ENCODE measurements around the gene SLC6A1. TPM values are rescaled to one million over a fixed set of nuclear protein-coding genes. Genes with fewer than 3 reads are reported as not detected.

Gene SLC6A1
- total RNA-seq, 4 donors from 2014 or later = 0.34 to 0.78 (median 0.46) TPM

- intact Hi-C loops (cut with DNase I) = no loop called here
- TF ChIP-seq POLR2AphosphoS5 (IDR thresholded peaks at IDR 0.05) = no peak
- no peak for TF ChIP-seq EP300 (IDR thresholded peaks at IDR 0.05)
- no peak for TF ChIP-seq CTCF (IDR thresholded peaks at IDR 0.05)
- no peak for TF ChIP-seq POLR2A (IDR thresholded peaks at IDR 0.05; ENCODE audit: low read depth)
- peaks cover 0 to 53% (median 4%) of the 10 kb centered on the region in 4 donors for H3K27me3 ChIP-seq
- H3K9me3 ChIP-seq = no peaks in the 10 kb centered on the region
- no peak overlapping the region for H3K4me3 ChIP-seq
- H3K27ac ChIP-seq (replicated peaks in 1 of 4) = no peak overlapping the region
- H3K36me3 ChIP-seq = no peaks in the 10 kb centered on the region
- DNase-seq (ENCODE audit: extremely low spot score) = no peak
- no peaks in the 10 kb centered on the region for H3K4me1 ChIP-seq
- 65% methylated on average over 8 of the region's 8 CpGs for WGBS
These were observed 12.0 kb downstream of the SLC6A1 start for GRCh38 chr3:11004563-11004962.

GRCh38 chr3:11005686-11006256 is 13.2 kb downstream of the SLC6A1 start:
- TF ChIP-seq EP300 (IDR thresholded peaks at IDR 0.05) = no peak
- TF ChIP-seq POLR2AphosphoS5 (IDR thresholded peaks at IDR 0.05) = no peak
- no peak for TF ChIP-seq POLR2A (IDR thresholded peaks at IDR 0.05; ENCODE audit: low read depth)
- no peak for TF ChIP-seq CTCF (IDR thresholded peaks at IDR 0.05)
- no peak overlapping the region for H3K27ac ChIP-seq (replicated peaks in 1 of 4)
- no peaks in the 10 kb centered on the region for H3K36me3 ChIP-seq
- H3K4me3 ChIP-seq = no peak overlapping the region
- no peaks in the 10 kb centered on the region for H3K4me1 ChIP-seq
- no peaks in the 10 kb centered on the region for H3K9me3 ChIP-seq
- intact Hi-C loops (cut with DNase I) = no loop called here
- peaks cover 0 to 43% (median under 1%) of the 10 kb centered on the region in 4 donors for H3K27me3 ChIP-seq
- DNase-seq (ENCODE audit: extremely low spot score) = no peak
- WGBS = 69% methylated on average over 6 of the region's 6 CpGs

- Histone ChIP-seq H3K4me1 (no peaks in the 10 kb centered on the region), H3K4me3 (no peak overlapping the region), H3K27ac (replicated peaks in 1 of 4) (no peak overlapping the region), H3K27me3 (peaks cover 0 to 32% (median 0%) of the 10 kb centered on the region in 4 donors), H3K9me3 (no peaks in the 10 kb centered on the region), H3K36me3 (no peaks in the 10 kb centered on the region)
- WGBS = 72% methylated on average over 16 of the region's 20 CpGs
- TF ChIP-seq POLR2A (IDR thresholded peaks at IDR 0.05; ENCODE audit: low read depth) = no peak
- TF ChIP-seq CTCF (IDR thresholded peaks at IDR 0.05) = no peak
- no peak for TF ChIP-seq POLR2AphosphoS5 (IDR thresholded peaks at IDR 0.05)
- no peak for TF ChIP-seq EP300 (IDR thresholded peaks at IDR 0.05)
- intact Hi-C loops (cut with DNase I) = no loop called here
- no peak for DNase-seq (ENCODE audit: extremely low spot score)
These were observed 14.7 kb downstream of the SLC6A1 start for GRCh38 chr3:11006986-11007933.

GRCh38 chr3:11009898-11010297 is 17.4 kb downstream of the SLC6A1 start:
- TF ChIP-seq POLR2A (IDR thresholded peaks at IDR 0.05; ENCODE audit: low read depth) (no peak), EP300 (IDR thresholded peaks at IDR 0.05) (no peak), CTCF (IDR thresholded peaks at IDR 0.05) (no peak), POLR2AphosphoS5 (IDR thresholded peaks at IDR 0.05) (no peak)
- no peaks in the 10 kb centered on the region for H3K9me3 ChIP-seq
- 84% methylated on average over 4 of the region's 4 CpGs for WGBS
- no peaks in the 10 kb centered on the region for H3K4me1 ChIP-seq
- no peaks in the 10 kb centered on the region for H3K36me3 ChIP-seq
- intact Hi-C loops (cut with DNase I) = no loop called here
- DNase-seq (ENCODE audit: extremely low spot score) = no peak
- no peak overlapping the region for H3K4me3 ChIP-seq
- H3K27me3 ChIP-seq = peaks cover 0 to 37% (median 0%) of the 10 kb centered on the region in 4 donors
- no peak overlapping the region for H3K27ac ChIP-seq (replicated peaks in 1 of 4)
